ENCODE data around the gene DBX1. TPM values are rescaled to one million over a fixed set of nuclear protein-coding genes. Genes with fewer than 3 reads are reported as not detected.

DBX1 gene
- total and polyA plus RNA-seq, 5 donors = not detected

Other genes starting within 250 kb of the DBX1 start
- 10 to 100 TPM; 12.7 to 22.0 (median 17.2) TPM for gene HTATIP2, start 203.2 kb upstream of the DBX1 start, total RNA-seq
- 18.4 TPM for gene HTATIP2, start 203.2 kb upstream of the DBX1 start, polyA plus RNA-seq
- gene PRMT3, start 227.2 kb upstream of the DBX1 start, total RNA-seq = 10 to 100 TPM; 12.3 to 16.3 (median 13.3) TPM
- 9.8 TPM for gene PRMT3, start 227.2 kb upstream of the DBX1 start, polyA plus RNA-seq

Measured in right cardiac atrium (tissue), 5 donors.